ENCODE results near the gene FARP2. TPM values are rescaled to one million over a fixed set of nuclear protein-coding genes. Genes with fewer than 3 reads are reported as not detected.

FARP2 gene
- total and polyA plus RNA-seq, 2 donors (not counting 1 experiment from before 2014, with no cell fraction given), result 28.2 to 41.0 TPM

- H3K4me3 ChIP-seq (replicated peaks in 1 of 4; ENCODE audit: control extremely low read depth in 1 of 4, insufficient read depth in 1 of 4, low read depth in 3 of 4, low read length in 4 of 4), result no peak overlapping the region
- no peak for DNase-seq (ENCODE audit: low read depth in 2 of 2)
- no peaks in the 10 kb centered on the region for H3K79me2 ChIP-seq (ENCODE audit: control insufficient read depth, insufficient read depth, low read length)
- H4K20me1 ChIP-seq (ENCODE audit: control insufficient read depth, extremely low read depth, insufficient read depth, low read length), result no peaks in the 10 kb centered on the region
- no peak overlapping the region for H3K9ac ChIP-seq (ENCODE audit: insufficient read depth, low read length)
- TF ChIP-seq CTCF (conservative IDR thresholded peaks at IDR 0.05 in 1 of 2, IDR thresholded peaks at IDR 0.05 in 1 of 2; ENCODE audit: low read depth in 1 of 2, low read length in 2 of 2) (no peak), EZH2 (IDR thresholded peaks at IDR 0.05; ENCODE audit: low read length, missing control alignments) (no peak)
- H3K4me2 ChIP-seq (ENCODE audit: extremely low read depth, insufficient read depth, low read length), result no peak overlapping the region
- no peaks in the 10 kb centered on the region for H3K4me1 ChIP-seq (ENCODE audit: control insufficient read depth, extremely low read depth, insufficient read depth, low read length)
- H2AFZ ChIP-seq (ENCODE audit: low read length), result no peak overlapping the region
- no peaks in the 10 kb centered on the region for H3K9me3 ChIP-seq (ENCODE audit: control insufficient read depth, insufficient read depth, low read depth, low read length)
- no peak overlapping the region for H3K27ac ChIP-seq (ENCODE audit: insufficient read depth, low read length)
- H3K27me3 ChIP-seq (ENCODE audit: control insufficient read depth, insufficient read depth, low read length), result no peaks in the 10 kb centered on the region
- H3K36me3 ChIP-seq (ENCODE audit: control insufficient read depth, insufficient read depth, low read length), result no peaks in the 10 kb centered on the region
These were observed 103.4 kb downstream of the FARP2 start for GRCh38 chr2:241459520-241459919.

- TF ChIP-seq EZH2 (IDR thresholded peaks at IDR 0.05; ENCODE audit: low read length, missing control alignments) (no peak), CTCF (conservative IDR thresholded peaks at IDR 0.05 in 1 of 2, IDR thresholded peaks at IDR 0.05 in 1 of 2; ENCODE audit: low read depth in 1 of 2, low read length in 2 of 2) (no peak)
- no peak for DNase-seq (ENCODE audit: low read depth in 2 of 2)
- no peaks in the 10 kb centered on the region for H4K20me1 ChIP-seq (ENCODE audit: control insufficient read depth, extremely low read depth, insufficient read depth, low read length)
These were observed 104.5 kb downstream of the FARP2 start for GRCh38 chr2:241460631-241461030.

GRCh38 chr2:241461693-241462677 is 105.9 kb downstream of the FARP2 start:
- DNase-seq (ENCODE audit: low read depth in 2 of 2), result no peak
- no peak for TF ChIP-seq CTCF (conservative IDR thresholded peaks at IDR 0.05 in 1 of 2, IDR thresholded peaks at IDR 0.05 in 1 of 2; ENCODE audit: low read depth in 1 of 2, low read length in 2 of 2)
- TF ChIP-seq EZH2 (IDR thresholded peaks at IDR 0.05; ENCODE audit: low read length, missing control alignments), result no peak
- H3K36me3 ChIP-seq (ENCODE audit: control insufficient read depth, insufficient read depth, low read length), result no peaks in the 10 kb centered on the region
- no peaks in the 10 kb centered on the region for H3K9me3 ChIP-seq (ENCODE audit: control insufficient read depth, insufficient read depth, low read depth, low read length)
- no peak overlapping the region for H3K9ac ChIP-seq (ENCODE audit: insufficient read depth, low read length)
- no peaks in the 10 kb centered on the region for H3K4me1 ChIP-seq (ENCODE audit: control insufficient read depth, extremely low read depth, insufficient read depth, low read length)
- no peak overlapping the region for H2AFZ ChIP-seq (ENCODE audit: low read length)
- H3K27me3 ChIP-seq (ENCODE audit: control insufficient read depth, insufficient read depth, low read length), result no peaks in the 10 kb centered on the region
- no peak overlapping the region for H3K4me3 ChIP-seq (replicated peaks in 1 of 4; ENCODE audit: control extremely low read depth in 1 of 4, insufficient read depth in 1 of 4, low read depth in 3 of 4, low read length in 4 of 4)
- no peaks in the 10 kb centered on the region for H3K79me2 ChIP-seq (ENCODE audit: control insufficient read depth, insufficient read depth, low read length)
- no peaks in the 10 kb centered on the region for H4K20me1 ChIP-seq (ENCODE audit: control insufficient read depth, extremely low read depth, insufficient read depth, low read length)
- H3K27ac ChIP-seq (ENCODE audit: insufficient read depth, low read length), result no peak overlapping the region
- H3K4me2 ChIP-seq (ENCODE audit: extremely low read depth, insufficient read depth, low read length), result no peak overlapping the region

More at GRCh38 chr2:241460631-241461030, 104.5 kb downstream of the FARP2 start:
- no peak overlapping the region for H3K27ac ChIP-seq (ENCODE audit: insufficient read depth, low read length)
- no peaks in the 10 kb centered on the region for H3K9me3 ChIP-seq (ENCODE audit: control insufficient read depth, insufficient read depth, low read depth, low read length)
- no peak overlapping the region for H3K9ac ChIP-seq (ENCODE audit: insufficient read depth, low read length)
- H3K27me3 ChIP-seq (ENCODE audit: control insufficient read depth, insufficient read depth, low read length), result no peaks in the 10 kb centered on the region
- H3K36me3 ChIP-seq (ENCODE audit: control insufficient read depth, insufficient read depth, low read length), result no peaks in the 10 kb centered on the region
- no peak overlapping the region for H3K4me3 ChIP-seq (replicated peaks in 1 of 4; ENCODE audit: control extremely low read depth in 1 of 4, insufficient read depth in 1 of 4, low read depth in 3 of 4, low read length in 4 of 4)
- no peaks in the 10 kb centered on the region for H3K79me2 ChIP-seq (ENCODE audit: control insufficient read depth, insufficient read depth, low read length)
- no peaks in the 10 kb centered on the region for H3K4me1 ChIP-seq (ENCODE audit: control insufficient read depth, extremely low read depth, insufficient read depth, low read length)
- no peak overlapping the region for H3K4me2 ChIP-seq (ENCODE audit: extremely low read depth, insufficient read depth, low read length)
- no peak overlapping the region for H2AFZ ChIP-seq (ENCODE audit: low read length)
